ENCODE data around the gene OR2A25. TPM values are rescaled to one million over a fixed set of nuclear protein-coding genes. Genes with fewer than 3 reads are reported as not detected.

The OR2A25 gene
- total and polyA plus RNA-seq, 10 of the 15 experiments (the other 5 are each of a cell fraction or from before 2014, with no cell fraction given) = not detected

GRCh38 chr7:144122876-144123275, 53.3 kb downstream of the OR2A25 start, which contains the start of gene OR2A14:
Gene OR2A14 (plus strand): TSS chr7:144123176. CDS start chr7:144129113, 5,937 bp downstream.
- Histone ChIP-seq H3K27ac (ENCODE audit: control insufficient read depth, insufficient read depth) (no peak within 1 kb of the TSS), H3K79me2 (ENCODE audit: control insufficient read depth, insufficient read depth, low read length) (no peaks in the 10 kb centered on the region), H3K4me3 (no peak within 1 kb of the TSS), H3K27me3 (replicated peaks in 1 of 2; ENCODE audit: control insufficient read depth in 2 of 2, insufficient read depth in 2 of 2, low read length in 1 of 2) (no peaks in the 10 kb centered on the region), H4K20me1 (ENCODE audit: control insufficient read depth, insufficient read depth) (no peaks in the 10 kb centered on the region), H3K9ac (ENCODE audit: control insufficient read depth, insufficient read depth, low read length) (no peak within 1 kb of the TSS), H3K4me2 (ENCODE audit: control insufficient read depth, insufficient read depth) (no peak within 1 kb of the TSS), H3K9me3 (replicated peaks; ENCODE audit: control insufficient read depth, insufficient read depth, low read length) (no peaks in the 10 kb centered on the region), H3K4me1 (ENCODE audit: control insufficient read depth, insufficient read depth, low read length) (no peaks in the 10 kb centered on the region), H3K36me3 (ENCODE audit: control insufficient read depth in 2 of 2, insufficient read depth in 2 of 2, low read length in 1 of 2) (no peaks in the 10 kb centered on the region), H2AFZ (ENCODE audit: control insufficient read depth, low read depth, low read length) (no peak within 1 kb of the TSS)
- intact Hi-C loops (cut with micrococcal nuclease; ENCODE audit: unreplicated experiment) = loop anchor here (10.0 kb wide), 1 partner anchor 878 kb away; no protein-coding TSS in a partner anchor
- FAIRE-seq (no peak), DNase-seq (ENCODE audit: low read depth, low spot score) (no peak), ATAC-seq (no peak)
- 0% methylated on average over 1 of the region's 1 CpG for WGBS (ENCODE audit: insufficient coverage, insufficient replicate concordance, low lambda C conversion rate, missing lambda C conversion rate)
- ChIA-PET CTCF (no interaction called here), POLR2A (no interaction called here), SMC1A (ENCODE audit: uncharacterized antibody, unreplicated experiment) (no interaction called here), RAD21 (ENCODE audit: unreplicated experiment) (no interaction called here)
- TF ChIP-seq MAX (IDR thresholded peaks at IDR 0.05; ENCODE audit: low read depth, low read length) = no peak
- TF ChIP-seq YY1 (IDR thresholded peaks at IDR 0.05; ENCODE audit: low read depth, low read length) = no peak
- TF ChIP-seq BRCA1 (IDR thresholded peaks at IDR 0.05; ENCODE audit: low read depth, low read length) = no peak
- no peak for TF ChIP-seq POU2F2 (IDR thresholded peaks at IDR 0.05; ENCODE audit: borderline replicate concordance, low read depth, low read length)
- TF ChIP-seq SMAD1 (IDR thresholded peaks at IDR 0.05; ENCODE audit: low read depth, partially characterized antibody) = no peak
- TF ChIP-seq KAT2A (conservative IDR thresholded peaks at IDR 0.05; ENCODE audit: control insufficient read depth, low read depth, low read length) = no peak
- no peak for TF ChIP-seq ZBED1 (IDR thresholded peaks at IDR 0.05; ENCODE audit: borderline replicate concordance)
- TF ChIP-seq PBX3 (IDR thresholded peaks at IDR 0.05; ENCODE audit: insufficient replicate concordance, low read depth, low read length) = no peak
- no peak for TF ChIP-seq CBFB (IDR thresholded peaks at IDR 0.05; ENCODE audit: low read depth)
- no peak for TF ChIP-seq KLF5 (IDR thresholded peaks at IDR 0.05; ENCODE audit: partially characterized antibody)
- TF ChIP-seq CTCF (IDR thresholded peaks at IDR 0.05 in 2 of 3, conservative IDR thresholded peaks at IDR 0.05 in 1 of 3; ENCODE audit: control insufficient read depth in 2 of 3, extremely low read depth in 1 of 3, insufficient read depth in 1 of 3, low read depth in 3 of 3, low read length in 3 of 3) = no peak
- TF ChIP-seq CHD2 (IDR thresholded peaks at IDR 0.05; ENCODE audit: borderline replicate concordance, low read depth, low read length) = no peak
- TF ChIP-seq, protein P1, sequence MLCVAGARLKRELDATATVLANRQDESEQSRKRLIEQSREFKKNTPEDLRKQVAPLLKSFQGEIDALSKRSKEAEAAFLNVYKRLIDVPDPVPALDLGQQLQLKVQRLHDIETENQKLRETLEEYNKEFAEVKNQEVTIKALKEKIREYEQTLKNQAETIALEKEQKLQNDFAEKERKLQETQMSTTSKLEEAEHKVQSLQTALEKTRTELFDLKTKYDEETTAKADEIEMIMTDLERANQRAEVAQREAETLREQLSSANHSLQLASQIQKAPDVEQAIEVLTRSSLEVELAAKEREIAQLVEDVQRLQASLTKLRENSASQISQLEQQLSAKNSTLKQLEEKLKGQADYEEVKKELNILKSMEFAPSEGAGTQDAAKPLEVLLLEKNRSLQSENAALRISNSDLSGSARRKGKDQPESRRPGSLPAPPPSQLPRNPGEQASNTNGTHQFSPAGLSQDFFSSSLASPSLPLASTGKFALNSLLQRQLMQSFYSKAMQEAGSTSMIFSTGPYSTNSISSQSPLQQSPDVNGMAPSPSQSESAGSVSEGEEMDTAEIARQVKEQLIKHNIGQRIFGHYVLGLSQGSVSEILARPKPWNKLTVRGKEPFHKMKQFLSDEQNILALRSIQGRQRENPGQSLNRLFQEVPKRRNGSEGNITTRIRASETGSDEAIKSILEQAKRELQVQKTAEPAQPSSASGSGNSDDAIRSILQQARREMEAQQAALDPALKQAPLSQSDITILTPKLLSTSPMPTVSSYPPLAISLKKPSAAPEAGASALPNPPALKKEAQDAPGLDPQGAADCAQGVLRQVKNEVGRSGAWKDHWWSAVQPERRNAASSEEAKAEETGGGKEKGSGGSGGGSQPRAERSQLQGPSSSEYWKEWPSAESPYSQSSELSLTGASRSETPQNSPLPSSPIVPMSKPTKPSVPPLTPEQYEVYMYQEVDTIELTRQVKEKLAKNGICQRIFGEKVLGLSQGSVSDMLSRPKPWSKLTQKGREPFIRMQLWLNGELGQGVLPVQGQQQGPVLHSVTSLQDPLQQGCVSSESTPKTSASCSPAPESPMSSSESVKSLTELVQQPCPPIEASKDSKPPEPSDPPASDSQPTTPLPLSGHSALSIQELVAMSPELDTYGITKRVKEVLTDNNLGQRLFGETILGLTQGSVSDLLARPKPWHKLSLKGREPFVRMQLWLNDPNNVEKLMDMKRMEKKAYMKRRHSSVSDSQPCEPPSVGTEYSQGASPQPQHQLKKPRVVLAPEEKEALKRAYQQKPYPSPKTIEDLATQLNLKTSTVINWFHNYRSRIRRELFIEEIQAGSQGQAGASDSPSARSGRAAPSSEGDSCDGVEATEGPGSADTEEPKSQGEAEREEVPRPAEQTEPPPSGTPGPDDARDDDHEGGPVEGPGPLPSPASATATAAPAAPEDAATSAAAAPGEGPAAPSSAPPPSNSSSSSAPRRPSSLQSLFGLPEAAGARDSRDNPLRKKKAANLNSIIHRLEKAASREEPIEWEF (IDR thresholded peaks at IDR 0.05; ENCODE audit: insufficient replicate concordance, low read depth, low read length) = no peak
- no peak for TF ChIP-seq CHD4 (IDR thresholded peaks at IDR 0.05)
- no peak for TF ChIP-seq ZNF622 (IDR thresholded peaks at IDR 0.05)
- no peak for TF ChIP-seq NR2C2 (IDR thresholded peaks at IDR 0.05; ENCODE audit: borderline replicate concordance, control insufficient read depth, insufficient read length, low read depth)
- no TSS peak for BruUV-seq (replicated peaks)
- in situ Hi-C loops (cut with MboI) = no loop called here

All from GM12878 (cell line).